Measurements from ENCODE around the gene ZNF407.

The ZNF407 gene

DNA sequence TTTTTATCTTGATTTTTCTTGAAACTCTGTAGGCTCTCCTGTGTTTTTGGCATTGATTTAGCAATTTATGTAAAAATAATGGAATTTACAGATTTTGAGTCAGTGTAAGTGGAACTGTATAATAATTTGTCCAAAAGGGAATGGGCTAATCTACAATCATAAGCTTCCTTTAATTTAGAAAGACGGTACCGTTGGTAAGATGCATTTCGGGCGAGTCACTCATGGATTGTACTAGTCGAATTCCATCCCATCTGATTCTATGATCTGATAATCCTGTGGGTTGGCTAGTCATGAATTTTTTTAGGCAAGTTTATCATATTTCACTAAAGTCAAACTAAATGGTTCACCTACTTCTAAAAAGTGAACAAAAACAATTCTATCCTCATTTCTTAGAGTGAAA, 133.4 kb downstream of the ZNF407 start:
- DNase-seq, result no peak

DNA sequence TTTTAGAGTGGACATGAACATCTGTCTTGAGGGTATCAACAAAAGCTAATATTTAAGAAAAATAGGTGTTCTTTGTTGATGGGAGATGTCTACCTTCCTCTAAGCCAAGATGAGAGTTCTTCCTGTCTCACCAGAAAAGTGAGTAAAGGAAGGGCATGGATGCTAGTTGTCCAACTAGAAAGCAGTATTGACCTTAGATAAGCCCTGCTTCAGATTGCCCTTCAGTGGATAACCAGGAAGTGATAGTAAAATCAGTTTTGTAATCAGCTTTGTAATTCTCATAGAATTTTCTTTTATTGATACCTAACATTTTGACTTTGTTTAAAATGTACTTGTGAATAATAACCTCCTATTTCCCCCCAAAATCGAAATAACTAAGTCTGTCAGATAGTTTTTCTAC, 134.7 kb downstream of the ZNF407 start:
- no peak for DNase-seq

DNA sequence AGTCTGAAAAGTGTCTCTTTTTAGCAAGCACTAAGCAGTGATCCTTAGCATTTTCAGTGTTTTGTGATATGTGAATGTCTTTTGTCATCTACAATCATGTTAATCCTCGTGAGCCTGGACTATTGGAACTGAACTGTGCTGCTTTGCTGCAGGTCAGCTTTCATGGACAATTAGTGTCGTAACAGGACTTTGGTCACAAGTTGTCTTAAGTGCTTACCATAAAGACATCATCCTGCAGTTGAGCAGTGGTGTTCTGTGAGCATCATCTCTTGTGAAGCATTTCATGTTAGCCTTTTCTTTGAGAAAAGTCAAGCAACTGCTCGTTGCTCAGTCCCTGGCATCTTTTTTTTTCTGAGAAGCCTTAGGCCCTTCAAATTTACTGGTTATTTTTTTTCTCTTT, 135.9 kb downstream of the ZNF407 start:
- DNase-seq, result no peak

DNA sequence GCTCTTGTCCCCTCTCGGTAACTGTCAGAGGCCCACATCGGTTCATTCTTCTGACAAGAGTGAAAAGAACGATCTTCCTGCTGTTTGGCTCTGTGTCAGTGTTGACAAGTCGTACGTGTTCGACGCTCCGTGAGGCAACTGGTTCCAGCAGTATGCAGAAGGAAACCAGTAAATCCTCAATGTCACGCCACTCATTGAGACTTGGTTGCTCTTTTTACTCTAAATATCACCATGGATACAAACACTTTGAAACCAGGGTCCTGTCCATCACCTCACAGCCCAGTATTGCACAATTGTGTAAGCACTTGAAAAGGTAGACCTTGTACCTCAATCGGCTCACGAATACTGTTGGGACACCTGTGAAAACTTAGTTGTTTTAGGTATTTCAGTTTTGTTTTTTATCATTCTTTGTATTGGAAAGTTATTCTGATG, 136.4 kb downstream of the ZNF407 start:
- no peak for DNase-seq

DNA sequence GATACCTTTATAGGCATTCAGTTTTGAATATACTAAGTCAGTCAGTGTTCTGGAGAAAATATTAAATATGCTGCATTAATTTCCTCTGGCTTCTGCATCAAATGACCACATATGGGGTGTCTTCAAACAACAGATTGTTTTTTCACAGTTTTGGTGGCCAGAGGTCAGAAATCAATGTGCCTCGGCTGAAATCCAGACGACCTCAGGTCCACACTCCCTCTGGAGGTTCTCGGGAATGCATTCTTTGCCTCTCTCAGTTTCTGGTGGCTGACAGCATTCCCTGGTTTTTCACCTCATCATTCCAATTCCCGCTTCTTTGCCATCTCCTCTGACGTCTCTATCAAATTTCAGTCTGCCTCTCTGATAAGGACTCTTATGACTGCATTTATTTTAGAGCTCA, 142.3 kb downstream of the ZNF407 start:
- DNase-seq, result no peak

DNA sequence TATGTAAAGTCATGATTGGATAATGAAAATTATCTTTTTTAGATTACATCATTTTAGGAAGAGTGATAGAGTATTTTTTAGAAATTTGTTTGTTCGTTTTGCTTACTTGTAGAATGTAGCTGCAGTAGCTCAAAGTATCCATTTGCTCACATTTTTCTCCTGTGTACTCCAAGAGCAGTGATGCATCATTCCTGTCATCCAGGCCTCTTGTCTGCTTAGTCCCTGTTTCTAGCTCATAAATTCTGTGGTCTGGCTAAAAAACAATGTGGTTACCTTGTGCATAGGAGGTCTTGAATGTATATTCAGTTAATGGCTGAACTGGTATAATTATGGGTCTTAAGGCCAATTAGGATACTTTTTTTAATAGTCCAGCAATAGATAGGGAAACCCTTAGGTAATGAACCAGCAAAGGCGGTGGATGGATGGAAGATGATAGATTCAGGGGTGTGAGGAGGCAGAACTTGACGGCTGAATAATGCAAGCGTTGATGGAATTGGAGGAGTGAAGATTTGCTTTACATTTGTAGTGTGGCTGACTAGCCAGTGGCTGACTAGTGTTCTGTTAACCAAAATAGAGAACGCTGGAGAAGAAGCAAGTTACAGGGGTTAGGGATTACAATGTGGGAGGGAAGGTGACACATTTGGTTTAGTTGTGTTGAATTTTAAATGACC, 145.0 kb downstream of the ZNF407 start:
- DNase-seq, result no peak

DNA sequence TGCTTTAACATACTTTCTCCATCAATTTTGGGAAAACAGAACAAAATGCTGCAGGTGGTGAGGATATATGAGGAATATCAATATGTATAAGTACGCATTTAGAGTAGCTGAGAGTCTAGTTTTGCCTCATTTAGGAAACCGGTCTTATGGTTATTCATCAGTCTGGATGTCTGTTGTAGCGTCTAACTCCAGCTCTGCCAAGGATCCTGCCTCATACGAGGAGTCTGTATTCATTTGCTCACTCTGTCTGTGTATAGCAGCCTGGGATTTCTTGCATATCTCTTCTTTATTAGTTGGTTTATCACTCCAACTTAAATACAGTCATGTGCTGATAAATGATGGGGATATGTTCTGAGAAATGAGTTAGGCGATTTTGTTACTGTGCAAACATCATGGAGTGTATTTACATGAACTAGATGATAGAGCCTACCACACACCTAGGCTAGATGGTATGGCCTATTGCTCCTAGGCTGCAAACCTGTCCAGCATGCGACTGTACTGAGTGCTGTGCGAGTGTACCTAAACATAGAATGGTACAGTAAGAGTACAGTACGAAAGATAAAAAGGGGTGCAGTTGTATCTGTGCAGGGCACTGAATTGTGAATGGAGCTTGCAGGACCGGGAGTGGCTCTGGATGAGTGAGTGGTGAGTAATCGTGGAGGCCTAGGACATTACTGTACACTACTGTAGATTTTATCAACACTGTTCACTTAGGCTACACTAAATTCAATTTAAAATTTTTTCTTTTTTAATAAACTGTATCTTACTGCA, 148.1 kb downstream of the ZNF407 start:
- no peak for DNase-seq

DNA sequence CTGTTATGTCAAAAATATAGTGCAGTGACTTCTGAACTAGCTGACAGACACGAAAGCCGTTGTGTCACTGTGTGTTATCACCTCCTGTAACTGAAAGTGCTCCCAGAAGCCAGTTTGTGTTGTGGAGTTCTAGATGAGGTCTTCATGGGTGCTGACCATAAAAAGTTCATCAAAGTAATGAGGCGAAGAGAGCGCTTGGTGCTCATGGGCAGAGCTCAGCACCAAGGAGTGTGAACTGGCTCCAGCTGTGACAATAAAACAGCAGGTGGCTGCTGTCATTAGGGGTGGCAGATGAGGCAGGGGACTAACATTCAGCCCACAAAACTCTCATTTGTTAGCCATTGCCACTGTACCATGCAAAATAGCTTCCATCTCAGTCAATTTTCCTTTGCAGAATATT, 151.1 kb downstream of the ZNF407 start:
- no peak for DNase-seq

DNA sequence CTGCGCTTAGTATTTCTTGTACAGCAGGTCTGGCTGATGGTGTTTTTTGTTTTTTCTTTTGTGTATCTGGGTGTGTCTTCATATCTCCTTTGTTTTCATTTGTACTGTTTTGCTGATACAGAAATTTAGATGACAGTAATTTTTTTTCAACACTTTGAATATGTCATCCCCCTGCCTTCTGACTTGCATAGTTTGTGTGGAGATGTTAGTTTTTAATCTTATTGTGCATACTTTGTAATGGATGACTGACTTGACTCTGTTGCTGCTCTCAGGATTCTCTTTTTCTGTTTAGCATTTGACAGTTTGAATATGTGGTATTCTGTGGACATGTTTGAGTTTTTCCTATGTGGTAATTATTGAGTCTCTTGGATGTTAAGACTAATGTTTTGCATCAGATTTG, 161.3 kb downstream of the ZNF407 start:
- DNase-seq, result no peak

DNA sequence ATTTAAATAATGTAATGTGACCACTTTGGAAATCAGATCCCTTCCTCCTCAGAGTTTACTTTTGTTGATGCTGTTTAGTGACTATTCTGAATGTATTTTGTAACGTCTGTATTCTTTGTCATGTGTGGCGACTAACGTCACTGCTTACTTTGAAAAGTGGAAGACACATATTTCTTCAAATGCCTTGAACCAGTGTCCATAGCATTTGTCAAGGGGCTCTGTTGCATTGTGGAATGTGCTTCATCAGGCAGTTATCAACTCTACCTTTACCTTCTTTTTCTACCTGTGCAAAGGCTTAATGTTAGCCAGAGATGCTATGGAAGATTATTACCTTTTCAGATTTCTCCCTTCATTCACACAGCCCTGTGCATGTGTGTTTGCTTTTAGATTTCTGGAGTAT, 162.4 kb downstream of the ZNF407 start:
- no peak for DNase-seq

DNA sequence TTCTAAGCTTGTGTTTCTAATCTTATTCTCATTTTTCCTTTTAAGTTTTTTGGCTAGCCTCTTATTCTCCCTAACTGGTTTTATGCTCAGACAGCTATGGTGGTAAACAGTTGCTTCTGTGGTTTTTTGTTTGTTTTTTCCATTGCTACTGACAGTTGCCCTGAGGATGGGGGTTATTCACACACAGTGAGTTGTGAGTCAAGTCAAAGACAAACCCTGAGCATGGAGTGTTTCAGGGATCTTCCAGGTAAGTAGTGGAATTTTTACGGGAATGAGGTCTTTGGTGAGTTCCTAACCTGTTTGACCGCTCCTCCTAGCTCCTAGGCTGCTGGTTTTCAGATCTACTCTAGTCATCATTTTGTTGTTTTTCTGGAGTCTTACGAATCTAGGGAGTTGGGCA, 162.8 kb downstream of the ZNF407 start:
- DNase-seq, result no peak

DNA sequence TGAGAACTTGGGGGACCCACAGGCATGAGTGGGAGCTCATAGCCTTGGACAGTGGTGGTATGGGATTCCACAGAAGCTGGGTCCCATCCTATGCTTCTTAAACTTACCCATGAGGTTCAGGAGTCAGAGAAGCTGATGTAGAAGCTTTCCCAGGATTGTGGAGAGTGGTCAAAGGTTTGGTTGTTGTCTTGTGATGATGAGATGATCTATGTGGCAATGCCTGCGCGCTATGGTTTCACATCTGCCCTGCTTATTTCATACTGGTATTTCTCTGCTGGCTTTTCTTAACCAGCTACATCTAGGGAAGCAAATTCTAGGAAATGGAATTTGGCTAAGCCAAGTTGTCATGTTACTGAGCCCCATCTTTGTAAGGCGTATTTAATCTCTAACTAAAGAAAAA, 168.6 kb downstream of the ZNF407 start:
- DNase-seq, result no peak

DNA sequence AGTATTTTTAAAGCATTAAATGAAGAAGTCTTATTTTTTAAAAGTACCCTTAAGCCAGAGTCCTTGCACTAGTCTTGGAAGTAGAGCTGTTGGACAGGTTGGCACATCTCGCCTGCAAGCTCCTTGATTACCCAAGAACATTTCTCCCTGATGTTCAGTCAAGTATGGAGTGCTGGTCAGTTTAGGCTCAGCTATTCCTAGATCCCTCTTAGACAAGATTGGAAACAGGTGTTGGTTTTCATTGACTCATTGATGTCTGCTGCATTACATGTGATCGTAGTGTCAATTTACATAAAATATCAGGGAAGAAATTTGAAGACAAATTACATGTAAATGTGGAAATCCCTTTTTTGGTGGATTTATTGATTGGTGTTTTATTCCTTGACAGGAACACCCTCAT, 170.4 kb downstream of the ZNF407 start:
- DNase-seq, result no peak

DNA sequence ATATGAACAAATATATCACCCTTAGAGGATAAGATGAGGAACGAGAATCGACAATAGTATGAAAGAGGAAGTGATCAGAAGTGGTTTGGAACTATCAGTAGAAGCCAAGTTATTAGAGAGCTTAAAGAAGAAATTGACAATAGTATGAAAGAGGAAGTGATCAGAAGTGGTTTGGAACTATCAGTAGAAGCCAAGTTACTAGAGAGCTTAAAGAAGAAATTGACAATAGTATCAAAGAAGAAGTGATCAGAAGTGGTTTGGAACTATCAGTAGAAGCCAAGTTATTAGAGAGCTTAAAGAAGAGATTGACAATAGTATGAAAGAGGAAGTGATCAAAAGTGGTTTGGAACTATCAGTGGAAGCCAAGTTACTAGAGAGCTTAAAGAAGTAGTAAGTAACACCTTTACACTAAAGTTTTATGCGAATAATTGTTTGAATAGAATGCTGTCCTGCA, 175.5 kb downstream of the ZNF407 start:
- no peak for DNase-seq

DNA sequence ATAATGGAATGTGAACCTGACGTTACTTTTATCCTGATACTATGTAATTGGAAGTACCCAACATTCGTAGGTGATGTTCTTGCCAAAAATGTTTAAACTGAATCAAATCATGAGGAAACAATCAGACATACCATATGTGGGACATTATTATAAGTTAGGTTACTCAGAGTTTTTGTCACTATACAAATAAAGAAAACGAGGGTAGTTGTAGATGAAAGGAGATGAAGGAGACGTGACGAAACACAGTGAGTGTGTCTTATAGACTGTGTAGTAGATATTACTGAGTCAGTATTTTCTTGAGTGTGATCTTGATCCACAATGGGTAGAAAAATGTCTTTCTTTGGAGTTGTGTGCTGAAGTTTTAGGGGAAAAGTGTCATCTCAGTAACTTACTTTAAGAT, 176.8 kb downstream of the ZNF407 start:
- no peak for DNase-seq

DNA sequence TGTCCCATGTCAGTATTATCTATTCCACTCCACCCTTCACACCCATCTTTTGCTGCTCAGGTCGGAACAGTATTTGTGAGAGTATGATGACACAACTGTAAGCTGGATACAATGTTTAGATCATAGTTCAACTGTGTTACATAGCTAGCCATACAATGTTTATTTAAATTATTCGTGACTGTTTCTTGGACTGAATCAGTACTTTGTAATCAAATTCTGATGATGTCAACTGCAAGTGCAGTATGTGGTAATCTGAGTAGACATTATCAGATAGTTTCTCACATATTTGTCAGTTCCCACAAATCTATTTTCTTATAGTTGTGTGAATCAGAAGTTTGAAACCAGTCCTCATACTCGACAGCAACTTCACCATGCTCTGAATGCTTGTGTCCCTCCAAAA, 177.6 kb downstream of the ZNF407 start:
- DNase-seq, result no peak

DNA sequence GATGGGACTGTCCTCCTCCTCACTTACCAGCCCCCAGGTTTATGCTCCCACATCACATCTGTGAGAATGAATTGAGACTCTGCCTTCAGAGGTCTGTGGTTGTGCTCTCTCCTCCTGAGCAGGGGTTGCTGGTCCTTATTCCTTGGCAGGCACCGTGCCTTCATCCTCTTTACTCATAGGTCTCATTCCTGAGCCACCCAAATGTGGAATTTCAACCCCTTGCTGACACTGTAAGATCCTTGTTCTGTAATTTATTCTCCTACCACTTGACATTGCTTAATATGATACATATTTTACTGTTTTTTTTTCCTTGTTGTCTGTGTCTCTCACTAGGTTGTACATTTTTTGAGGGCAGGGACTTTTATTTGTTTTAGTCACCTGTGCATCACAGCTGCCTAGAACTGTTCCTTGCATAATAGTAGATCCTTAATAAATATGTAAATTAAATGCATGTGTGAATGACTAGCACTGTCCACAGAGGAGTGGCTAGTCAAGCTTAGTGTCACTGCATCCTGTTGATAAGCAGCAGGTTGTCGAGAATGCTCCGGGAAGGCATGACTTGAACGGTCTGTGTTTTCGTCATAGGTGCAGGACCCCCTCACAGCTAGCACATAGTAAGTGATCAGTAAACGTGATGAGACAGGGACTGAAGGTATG, 180.6 kb downstream of the ZNF407 start:
- no peak for DNase-seq

DNA sequence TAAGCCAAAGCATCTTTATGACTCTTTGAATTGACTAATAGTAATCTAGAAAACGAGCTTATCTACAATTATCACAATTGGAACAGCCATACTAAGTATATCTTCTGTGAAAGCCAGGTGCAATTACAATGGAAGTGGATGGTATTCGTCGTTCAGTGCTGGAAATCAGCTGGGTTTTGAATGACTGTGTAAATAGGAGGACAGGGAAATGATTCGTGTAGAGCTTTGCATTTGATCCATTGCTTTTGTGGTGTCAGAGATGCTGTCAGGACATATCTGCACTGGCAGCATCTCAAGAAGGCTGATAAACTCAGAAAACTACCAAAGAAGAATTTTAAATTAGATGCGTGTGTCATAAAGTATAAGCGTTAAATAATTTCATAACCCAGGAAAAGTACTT, 187.1 kb downstream of the ZNF407 start:
- DNase-seq, result no peak

DNA sequence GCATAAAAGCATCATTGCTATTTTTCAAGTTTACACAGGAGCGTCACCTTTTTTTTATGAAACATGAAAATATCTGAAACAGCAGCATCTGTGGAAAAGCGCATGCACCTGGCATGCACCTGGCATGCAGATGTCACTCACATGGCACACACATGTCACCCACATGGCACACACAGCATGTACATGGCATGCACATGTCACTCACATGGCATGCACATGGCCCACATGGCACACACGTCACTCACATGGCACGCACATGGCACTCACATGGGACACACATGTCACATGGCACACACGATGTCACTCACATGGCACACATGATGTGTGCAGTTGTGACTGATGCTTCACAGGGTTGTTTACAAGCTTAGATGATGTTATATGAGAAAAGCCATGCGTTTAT, 188.0 kb downstream of the ZNF407 start:
- no peak for DNase-seq

DNA sequence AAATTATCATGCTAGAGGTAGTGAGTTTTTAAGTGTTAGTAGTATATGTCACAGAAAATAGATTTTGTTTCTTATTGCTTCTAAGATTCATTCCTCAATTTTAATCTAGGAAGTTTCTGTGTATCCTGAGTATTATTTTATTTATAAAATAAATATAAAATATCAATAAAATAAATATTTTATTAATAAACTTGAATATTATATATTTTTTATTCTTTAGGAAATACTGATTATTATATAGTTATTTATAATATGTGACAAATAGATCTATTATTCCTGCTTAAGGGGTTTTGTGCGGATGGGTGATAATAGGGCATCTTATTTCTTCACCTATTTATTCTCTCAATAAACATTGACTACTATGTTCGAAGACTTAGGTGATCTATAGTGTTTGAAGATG, 191.0 kb downstream of the ZNF407 start:
- DNase-seq, result no peak

DNA sequence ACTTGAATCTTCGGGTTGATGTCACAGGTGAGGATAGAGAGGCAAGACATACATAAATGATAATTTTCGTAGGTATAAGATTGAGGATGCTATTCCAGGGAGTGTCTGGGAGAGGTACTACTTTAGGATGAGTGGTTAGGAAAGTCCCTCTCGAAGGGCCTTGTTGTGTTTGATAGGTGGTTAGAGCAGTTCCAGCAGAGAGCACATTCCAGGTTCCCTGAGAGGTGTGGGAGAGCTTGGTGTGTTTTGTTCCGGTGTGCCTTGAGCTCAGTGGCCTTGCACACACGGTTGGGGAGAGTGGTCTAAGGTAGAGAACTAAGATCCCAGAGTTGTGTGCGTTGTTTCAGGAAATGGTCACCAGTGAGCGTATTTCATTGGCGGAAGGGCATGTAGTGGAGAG, 191.4 kb downstream of the ZNF407 start:
- DNase-seq, result no peak

DNA sequence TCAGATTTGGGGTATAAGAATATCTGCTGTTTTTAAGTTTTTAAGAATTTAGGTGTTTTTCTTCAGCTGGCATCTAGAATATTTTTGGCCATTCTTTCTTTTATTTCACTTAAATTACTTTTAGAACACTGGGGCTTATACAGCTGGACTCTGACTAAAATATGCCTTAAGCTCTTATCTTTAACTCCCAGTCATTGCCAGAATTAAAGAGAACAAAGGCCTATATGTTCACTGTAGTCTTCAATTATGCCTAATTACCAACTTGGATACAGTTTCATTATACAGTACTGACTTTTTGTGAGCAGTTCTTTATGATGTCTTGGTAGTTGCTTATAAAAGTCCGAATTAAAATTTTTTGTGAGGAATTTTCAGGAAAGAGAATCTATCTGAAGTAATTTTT, 192.8 kb downstream of the ZNF407 start:
- DNase-seq, result no peak

DNA sequence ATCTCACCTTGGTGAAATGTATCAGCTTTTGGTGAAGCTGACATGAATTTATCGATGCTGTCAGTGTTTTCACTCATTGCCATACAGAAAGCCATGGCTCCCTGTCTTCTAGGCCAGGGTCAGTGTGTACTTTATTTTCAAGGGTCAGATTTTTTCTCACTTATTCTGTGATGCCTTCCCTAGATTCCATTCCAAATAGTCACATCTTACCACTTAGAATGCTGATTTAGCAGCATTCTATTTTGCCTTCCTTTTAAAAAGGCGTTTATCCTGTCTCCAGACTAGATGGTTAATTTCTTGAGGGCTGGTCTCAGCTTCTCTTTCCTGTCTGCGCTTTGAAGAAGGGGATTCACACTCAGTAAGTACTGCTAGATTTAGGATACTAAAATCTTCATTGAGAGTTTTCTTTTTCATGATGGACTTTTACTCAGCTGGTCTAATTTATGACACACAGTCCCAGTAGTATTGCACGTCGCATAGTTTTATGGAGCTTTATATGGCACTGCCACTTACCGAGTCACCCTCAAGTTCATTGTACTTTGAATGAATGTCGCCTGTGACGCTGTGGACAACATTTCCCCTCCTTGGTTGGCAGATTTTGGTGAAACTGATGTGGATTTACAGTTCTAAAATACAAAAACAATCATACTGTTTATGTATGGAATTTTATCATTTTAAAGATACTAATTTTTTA, 194.0 kb downstream of the ZNF407 start:
- DNase-seq, result no peak

DNA sequence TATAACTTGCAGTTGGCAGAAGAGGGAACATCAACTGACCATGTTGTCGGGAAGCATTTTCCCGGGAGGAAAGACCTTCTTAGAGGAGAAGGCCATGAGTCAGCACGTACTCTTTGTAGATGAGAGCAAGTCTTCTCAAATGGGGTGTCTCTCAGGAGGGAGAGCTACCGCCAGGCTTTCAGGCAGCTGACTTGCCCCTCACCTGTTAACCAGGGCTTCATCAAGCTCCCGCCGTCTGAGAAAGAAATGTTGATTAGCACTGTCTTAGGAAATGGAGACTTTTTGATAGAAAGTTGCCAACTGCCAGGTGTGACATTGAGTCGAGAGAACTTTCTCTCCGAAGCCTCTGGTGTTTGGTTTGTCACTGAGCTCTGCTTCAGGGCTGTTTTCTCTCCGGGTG, 196.1 kb downstream of the ZNF407 start:
- no peak for DNase-seq

Data from CD4-positive, alpha-beta T cell treated with Interferon alpha-2 for 1 hour (primary cell).